ENCODE results near the gene LINC00632.
A peak's percentile ranks its signal among the peaks of the same experiment; 100 is the strongest.
"Not testable (repeated sequence)": the region's sequence is repeated elsewhere in the genome, so short reads cannot be mapped to it uniquely, and the experiment has no call there.

LINC00632 gene
- long read RNA-seq, donor 1, partial matches to known transcripts, result 0 of 1 reads
- long read RNA-seq, donor 1, other reads (novel, unspliced or antisense), result 0 of 1 reads
- long read RNA-seq, donor 2, result 0 reads
- long read RNA-seq, donor 3, result 0 reads
- long read RNA-seq, donor 4, partial matches to known transcripts, result 0 of 2 reads
- long read RNA-seq, donor 4, other reads (novel, unspliced or antisense), result 0 of 2 reads
- long read RNA-seq, donor 5, result 0 reads
- long read RNA-seq, donor 6, result 0 reads
- long read RNA-seq, donor 7, result 0 reads
- long read RNA-seq, donor 8, result 0 reads

DNA sequence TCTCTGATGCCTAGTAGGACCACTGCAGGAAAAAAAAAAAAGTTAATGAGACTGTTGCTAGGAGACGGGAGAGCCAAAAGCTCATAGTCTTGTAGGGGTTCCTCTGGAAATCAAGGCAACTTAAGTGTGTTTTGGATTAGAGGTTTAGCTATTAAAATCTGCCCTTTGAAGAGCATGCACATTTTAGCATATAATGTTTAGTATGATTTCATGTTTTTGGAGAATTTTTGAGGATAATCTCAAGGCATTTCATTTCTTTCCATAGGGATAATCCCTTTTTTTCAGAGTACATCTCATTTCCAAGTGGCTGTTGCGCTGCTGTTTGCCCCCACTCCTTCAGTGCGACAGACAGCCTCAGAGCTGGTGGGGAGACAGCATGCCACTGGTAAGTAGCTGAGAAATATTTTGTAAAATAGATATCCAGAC is at the start of gene LINC00632:
Gene LINC00632, plus strand, starts transcription at position 339 of the 426 bp plus-strand sequence.
- DNase-seq, result no peak

- DNase-seq, result no peak
Measured at GRCh38 chrX:140661643-140662042, 47.9 kb upstream of the LINC00632 start.

DNA sequence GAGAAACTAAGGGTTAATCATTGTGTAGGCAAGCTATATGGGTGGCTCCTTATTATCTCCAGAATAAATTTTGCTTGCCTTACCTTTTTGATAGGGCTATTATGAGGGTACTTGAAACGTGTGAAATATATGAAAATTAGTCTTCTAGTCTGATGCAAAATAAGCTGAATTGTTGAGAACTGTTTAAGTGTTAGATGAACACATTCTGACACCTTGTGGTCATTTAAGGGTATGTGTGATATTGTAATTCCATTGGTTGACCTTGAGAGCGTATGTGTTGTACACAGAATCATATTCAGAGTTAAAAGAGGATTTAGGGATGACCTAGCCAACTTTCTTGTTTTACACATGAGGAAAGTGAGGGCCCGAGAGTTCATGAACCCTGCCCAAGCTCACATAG is 44.6 kb upstream of the LINC00632 start:
- no peak for DNase-seq

DNA sequence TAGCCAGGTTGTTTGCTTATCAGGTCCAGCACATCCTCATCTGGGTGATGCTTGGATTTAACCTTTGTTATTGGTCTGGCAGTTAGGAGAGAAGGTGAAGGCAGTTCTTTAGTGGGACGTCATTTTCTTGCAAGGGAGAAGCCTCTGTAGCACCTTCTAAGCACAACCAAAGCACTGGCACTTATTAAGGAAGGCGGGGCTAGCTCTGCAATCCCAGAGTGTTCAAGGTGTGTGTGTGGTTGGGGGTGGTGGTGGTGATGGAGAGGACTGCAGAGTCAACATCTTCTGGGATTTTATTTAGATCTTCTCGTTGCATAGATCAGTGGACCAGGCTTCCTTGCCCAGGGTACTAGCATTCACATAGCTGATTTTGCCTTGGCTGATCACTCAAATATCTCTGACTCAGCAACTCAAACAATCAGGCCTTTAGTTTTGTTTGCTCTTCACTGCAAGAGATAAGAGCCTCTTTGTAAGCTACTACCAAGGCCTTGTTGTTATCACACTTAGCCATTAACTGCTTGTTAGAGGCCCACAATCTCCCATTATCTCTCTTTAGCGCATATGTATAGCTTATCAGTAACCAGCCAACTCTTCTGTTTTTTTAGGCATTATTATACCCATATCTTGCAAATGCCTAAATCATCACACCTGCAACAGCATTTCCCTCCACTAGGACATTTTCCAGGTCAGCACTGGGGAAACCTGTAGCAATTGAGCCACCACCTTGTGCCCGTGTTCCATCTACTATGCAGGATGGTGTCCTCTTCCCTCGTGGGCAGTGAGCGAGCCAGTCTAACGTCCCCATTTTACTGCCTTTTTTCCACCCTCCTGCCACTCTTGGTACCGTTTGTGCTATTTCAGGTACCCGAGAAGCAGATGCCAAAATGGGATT is 36.5 kb upstream of the LINC00632 start:
- DNase-seq, result no peak

DNA sequence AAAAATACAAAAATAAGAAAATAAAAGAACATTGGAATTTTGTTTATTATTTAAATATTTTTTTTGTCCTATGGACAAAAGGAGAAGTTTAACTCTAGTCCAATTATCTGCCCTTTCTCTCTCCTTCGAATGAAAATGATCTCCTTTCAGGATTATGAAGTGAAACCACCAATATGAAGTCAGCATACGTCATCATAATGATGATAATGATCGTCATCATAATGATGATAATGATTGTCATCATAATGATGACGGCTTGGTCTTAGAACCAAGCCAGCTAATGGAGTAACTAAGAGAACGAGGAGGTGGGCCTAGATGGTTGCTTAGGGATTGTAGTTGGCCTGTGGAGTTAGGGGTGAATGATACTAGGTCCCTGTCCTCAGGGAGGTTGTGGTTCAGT is 21.9 kb upstream of the LINC00632 start:
- DNase-seq, result no peak

GRCh38 chrX:140691596-140691995 is 18.0 kb upstream of the LINC00632 start:
- DNase-seq, result not testable (repeated sequence)

GRCh38 chrX:140697618-140698017 is 11.9 kb upstream of the LINC00632 start:
- no peak for DNase-seq

DNA sequence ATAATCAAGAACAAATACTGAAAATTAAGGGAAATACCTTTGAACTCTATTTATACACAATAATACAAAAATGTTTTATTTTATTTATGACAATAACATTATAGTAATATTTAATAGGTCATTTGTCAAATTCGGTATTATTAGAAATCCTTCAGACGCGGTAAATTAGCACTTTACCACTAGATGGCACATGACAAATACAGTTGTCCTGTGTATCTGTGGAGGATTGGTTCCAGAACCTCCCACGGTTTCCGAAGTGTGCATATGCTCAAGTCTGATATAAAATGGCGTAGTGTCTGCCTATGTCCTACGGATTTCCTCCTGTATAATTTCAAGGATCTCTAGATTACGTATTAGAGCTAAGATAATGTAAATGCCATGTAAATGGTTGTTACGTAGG is 8.1 kb upstream of the LINC00632 start:
- DNase-seq, result no peak

GRCh38 chrX:140710710-140711109 is 1.2 kb downstream of the LINC00632 start:
- no peak for DNase-seq

DNA sequence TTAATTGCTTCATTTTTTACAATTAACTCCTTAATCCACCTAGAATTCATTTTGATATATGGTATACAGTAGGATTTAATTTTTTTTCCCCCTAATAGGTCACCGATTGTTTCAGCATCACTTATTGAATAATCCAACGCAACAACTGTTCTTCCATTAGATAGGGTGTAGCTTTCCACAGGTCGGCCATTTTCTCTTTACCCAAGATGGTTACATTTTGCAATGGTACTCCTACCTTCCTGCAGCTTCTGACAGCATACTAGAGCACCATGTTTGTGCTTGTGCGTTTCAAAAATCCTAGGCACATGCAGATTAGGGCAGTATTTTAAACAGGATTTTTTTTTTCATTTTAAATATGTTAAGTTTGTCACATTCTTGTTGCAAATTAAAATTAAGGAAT is 2.3 kb downstream of the LINC00632 start:
- DNase-seq, result no peak

GRCh38 chrX:140712413-140713173 is 3.0 kb downstream of the LINC00632 start:
- DNase-seq, result peak; percentile 47

GRCh38 chrX:140713174-140713539 is 3.6 kb downstream of the LINC00632 start:
- no peak for DNase-seq

GRCh38 chrX:140715787-140716186 is 6.2 kb downstream of the LINC00632 start:
- DNase-seq, result no peak

DNA sequence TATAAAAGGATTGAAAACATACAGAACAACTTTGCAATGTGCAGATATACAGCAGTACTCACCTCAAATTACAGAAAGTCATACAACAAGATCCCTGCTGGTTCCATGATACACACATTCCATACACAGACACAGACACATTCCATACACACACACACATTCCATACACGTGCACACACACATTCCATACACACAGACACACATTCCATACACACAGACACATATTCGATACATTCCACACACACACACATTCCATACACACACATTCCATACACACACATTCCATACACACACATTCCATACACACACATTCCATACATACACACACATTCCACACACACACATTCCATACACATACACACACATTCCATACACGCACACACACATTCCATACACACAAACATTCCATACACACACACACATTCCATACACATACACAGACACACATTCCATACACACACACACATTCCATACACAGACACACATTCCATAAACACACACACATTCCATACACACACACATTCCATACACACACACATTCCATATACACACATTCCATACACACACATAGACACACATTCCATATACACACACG is 13.7 kb downstream of the LINC00632 start:
- DNase-seq, result no peak

- DNase-seq, result no peak
Measured at GRCh38 chrX:140724309-140724708, 14.8 kb downstream of the LINC00632 start.

- no peak for DNase-seq
Measured at GRCh38 chrX:140724736-140725135, 15.2 kb downstream of the LINC00632 start.

DNA sequence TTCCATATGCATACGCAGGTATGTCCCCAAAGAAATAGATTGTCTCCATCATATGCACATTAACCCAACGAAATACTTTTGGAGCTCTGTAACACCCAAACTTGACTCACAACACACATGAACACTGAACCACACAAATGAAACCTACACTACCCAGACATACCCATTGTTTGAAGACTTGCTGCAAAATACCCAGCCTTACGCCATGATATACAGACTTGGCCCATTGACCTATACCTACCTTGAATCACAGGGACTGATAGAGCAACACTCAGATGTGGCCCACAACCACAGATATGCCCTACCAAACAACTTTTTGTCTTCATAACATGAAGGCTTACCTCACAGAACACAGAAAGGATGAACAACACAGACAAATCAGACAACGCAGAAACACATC is 15.9 kb downstream of the LINC00632 start:
- no peak for DNase-seq

- no peak for DNase-seq
Measured at GRCh38 chrX:140733766-140734342, 24.3 kb downstream of the LINC00632 start.

DNA sequence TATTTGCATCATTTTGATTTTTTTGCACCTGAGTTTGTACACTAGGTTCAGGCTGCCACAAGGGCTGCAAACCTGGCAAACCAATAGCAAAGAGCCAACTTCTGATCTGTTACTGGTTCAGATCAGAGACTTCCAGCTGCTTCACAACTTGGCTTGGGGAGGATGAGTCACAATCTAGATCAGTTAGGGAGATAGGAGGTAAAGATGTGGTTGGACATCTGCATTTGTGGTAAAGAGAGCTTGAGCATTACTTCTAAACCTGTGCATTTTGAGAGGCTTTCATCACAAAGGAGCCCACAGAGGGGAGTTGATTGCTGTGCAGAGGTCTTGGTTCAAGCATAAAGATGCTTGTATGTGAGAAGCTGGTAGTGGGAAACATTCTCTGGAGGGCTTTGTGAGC is 34.5 kb downstream of the LINC00632 start:
- no peak for DNase-seq

DNA sequence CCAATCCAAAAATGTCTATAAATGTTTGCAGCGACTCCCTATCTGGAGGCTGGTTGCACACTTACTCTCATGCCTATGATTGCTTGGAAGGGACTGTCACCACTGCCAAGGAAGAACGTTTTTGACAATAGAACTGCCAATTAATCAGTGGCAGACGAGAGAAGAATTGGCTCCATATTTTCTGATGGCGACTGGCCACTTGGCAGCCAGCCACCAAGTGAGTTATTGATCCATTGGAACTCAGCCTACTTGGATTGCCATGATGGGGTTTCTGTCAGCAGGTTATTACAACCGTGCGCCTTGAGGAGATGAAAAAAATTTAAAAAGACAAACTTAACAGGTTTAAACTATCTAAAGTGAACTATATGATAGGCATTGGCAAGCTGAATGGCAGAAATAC is 47.4 kb downstream of the LINC00632 start:
- no peak for DNase-seq

DNA sequence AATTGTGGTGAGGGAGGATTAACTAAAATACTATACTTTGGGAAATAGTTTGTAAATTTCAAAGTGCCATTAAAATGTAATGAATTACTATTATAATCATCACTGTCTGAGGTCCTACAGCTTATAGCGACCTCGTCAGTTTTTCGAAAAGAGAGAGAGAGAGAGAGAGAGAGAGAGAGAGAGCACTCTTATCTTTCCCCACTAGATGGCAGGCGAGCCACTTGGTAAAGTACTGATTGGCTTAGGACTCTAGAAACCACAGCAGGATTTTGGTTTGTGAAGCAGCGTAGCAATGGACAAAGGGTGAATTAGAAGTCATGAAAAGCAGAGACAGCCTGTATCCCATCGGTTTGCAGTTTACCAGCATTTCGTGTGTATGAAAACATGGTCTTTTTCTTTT is 52.5 kb downstream of the LINC00632 start:
- peak; percentile 25 for DNase-seq

GRCh38 chrX:140764401-140764919 is 54.9 kb downstream of the LINC00632 start:
- peak; percentile 39 for DNase-seq

Measured in right kidney (tissue), 9 donors.